Cerebellar cortex (tissue), 1 donor: Measurements from ENCODE around the gene PI4K2A.

Experiments used
- DNase-seq: peaks from one replicate; pipeline ENCODE4 v3.0.0-alpha.2; 2015; ENCODE audit warnings: low spot score

The PI4K2A gene

GRCh38 chr10:97707134-97707861 lies 66.8 kb downstream of the PI4K2A start:
- no peak for DNase-seq

DNA sequence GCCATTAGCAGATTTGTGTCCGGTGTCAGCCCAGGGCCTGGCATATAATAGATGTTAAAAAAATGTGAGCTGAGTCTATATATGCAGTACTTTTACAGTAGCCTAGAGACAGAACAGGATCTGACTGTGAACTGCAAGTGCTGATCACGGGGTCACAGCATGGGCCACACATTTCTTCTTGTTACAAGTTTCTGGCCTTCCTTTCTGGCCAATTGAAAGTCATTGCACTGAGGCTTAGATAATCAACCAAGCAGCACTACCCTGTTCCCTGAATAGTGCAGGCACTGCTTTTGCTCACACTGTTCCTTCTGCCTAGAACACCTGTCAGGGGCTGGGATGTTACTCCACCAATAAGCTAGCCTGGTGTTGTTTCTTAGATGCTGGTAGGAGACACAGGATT lies 67.7 kb downstream of the PI4K2A start:
- no peak for DNase-seq

GRCh38 chr10:97708976-97709946 lies 68.8 kb downstream of the PI4K2A start:
- peak; percentile 72 for DNase-seq

- no peak for DNase-seq
Measured at GRCh38 chr10:97711640-97712572, 71.4 kb downstream of the PI4K2A start.

GRCh38 chr10:97713339-97713825 lies 72.9 kb downstream of the PI4K2A start, which contains the start of gene MARVELD1:
TSS of gene MARVELD1 (plus strand) at chr10:97713730. CDS start at chr10:97713877, 147 bp downstream.
- peak; percentile 63 for DNase-seq

DNA sequence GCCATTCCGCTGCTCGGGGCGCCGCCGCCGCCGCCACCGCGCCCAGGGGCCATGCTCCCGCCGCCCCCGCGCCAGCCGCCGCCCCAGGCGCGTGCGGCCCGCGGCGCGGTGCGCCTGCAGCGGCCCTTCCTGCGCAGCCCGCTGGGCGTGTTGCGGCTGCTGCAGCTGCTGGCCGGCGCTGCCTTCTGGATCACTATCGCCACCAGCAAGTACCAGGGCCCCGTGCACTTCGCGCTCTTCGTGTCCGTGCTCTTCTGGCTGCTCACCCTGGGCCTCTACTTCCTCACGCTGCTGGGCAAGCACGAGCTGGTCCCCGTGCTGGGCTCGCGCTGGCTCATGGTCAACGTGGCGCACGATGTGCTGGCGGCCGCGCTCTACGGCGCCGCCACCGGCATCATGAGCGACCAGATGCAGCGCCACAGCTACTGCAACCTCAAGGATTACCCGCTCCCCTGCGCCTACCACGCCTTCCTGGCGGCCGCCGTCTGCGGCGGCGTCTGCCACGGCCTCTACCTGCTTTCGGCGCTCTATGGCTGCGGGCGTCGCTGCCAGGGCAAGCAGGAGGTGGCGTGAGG lies 73.4 kb downstream of the PI4K2A start:
- DNase-seq, result peak; percentile 65

- DNase-seq, result peak; percentile 69
Measured at GRCh38 chr10:97714401-97715258, 74.2 kb downstream of the PI4K2A start.

GRCh38 chr10:97715259-97715874 lies 74.9 kb downstream of the PI4K2A start:
- DNase-seq, result no peak

DNA sequence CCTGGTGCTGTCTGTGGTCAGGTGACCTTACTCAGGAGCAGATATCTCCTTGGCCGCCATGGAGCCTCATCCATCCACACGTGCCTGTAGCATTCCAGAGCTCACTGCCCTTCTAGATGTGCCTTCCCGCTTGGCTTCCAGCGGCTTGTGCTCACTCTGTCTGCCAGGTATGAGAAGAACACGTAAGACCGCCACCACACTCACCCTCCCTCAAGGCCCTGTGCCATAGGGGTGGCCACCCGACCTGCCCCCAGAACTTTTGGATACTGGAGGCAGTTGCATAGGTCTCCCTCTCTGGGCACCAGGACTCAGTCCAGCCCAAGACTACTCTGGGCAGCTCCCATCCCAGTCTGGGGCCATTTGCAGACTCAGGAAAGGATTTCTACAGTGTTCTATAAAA lies 77.2 kb downstream of the PI4K2A start:
- no peak for DNase-seq

GRCh38 chr10:97718178-97718577 lies 77.7 kb downstream of the PI4K2A start:
- no peak for DNase-seq

DNA sequence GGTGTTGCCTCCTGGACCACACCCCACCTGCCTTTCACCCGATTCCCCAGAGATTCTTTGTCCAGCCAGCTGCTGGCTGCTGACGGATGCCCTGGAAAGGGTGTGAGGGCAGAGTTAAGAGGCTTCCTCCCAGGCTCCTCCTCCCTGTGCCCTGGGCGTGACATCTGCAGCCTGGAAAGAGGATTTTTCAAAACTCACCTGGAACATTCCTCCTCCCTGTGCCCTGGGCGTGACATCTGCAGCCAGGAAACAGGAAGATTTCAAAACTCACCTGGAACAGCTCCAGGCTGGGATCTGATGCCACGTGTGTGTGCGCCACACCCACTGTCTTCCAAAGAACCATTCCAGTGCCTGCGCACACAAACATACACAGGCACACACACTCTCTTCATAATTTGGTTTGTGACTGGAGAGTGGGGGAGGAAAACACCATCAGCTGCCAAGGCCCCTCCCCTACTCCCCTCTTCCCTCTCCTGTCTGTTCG lies 78.2 kb downstream of the PI4K2A start:
- DNase-seq, result no peak

GRCh38 chr10:97719602-97720001 lies 79.1 kb downstream of the PI4K2A start:
- DNase-seq, result no peak

DNA sequence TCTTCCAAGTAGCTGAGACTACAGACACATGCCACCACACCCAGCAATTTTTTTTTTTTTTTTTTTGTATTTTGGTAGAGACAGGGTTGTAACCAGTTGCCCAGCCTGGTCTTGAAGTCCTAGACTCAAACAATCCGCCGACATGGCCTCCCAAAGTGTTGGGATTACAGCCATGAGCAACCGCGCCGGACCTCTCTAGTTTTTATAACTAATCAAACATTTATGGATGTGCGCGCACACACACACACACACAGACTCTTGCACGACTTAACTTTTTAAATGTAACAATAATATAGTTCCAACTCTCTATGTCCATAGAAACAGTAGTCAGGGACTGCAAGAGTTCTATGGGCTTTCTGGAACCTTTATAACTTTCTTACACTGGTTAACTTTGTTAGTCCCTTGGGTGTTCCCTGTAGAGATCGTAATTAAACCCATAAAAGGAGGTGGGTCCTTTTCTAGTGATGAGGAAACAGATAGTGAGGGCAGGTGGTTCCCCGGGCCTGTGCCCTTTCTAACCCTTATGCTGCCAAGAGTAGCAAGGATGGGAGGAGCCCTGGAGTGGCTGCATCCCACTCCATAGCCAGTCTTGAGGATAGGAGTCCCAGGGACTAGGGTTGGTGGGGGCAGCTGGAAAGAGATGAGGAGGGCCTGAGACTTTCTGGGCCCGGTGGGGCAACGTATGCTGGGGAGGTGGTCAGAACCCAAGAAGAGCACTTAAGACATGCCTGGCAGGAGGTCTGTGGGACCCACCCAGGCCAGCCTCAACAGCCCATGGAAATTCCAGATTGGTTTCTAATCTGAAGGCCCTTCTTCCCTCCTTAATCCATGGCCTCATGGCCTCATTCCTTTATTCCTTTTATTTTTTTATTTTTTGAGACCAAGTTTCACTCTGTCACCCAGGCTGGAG lies 81.7 kb downstream of the PI4K2A start:
- DNase-seq, result no peak

- DNase-seq, result no peak
Measured at GRCh38 chr10:97723001-97723400, 82.5 kb downstream of the PI4K2A start.

DNA sequence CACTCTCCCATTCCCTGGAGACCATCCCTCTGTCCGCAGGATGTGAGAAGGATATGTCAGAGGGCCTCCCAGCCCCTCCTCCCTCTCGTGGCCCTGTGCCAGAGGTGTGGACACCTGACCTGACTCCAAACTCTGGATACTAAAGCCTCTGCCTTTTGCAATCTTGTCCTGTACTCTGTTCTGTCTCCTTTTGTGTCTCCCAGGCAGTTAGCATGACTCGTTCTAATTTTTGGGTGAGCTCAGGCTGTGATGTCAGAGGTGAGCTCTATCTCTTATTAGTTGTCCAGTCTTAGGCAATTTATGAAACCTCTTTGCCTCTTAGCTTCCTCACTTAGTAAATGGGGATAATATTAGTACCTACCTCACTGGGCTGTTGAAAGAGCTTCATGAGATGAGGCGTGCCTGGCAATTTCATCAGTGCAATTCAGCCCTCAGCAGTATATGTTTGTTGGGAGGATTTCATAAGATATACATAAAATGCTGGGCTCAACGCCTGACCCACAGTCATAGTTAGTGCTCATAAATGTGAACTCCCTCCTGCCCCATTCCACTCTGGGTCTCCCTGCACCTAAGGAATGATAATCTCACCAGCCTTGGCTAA lies 84.0 kb downstream of the PI4K2A start:
- no peak for DNase-seq
